ENCODE measurements around the gene KAT6B.

Gene KAT6B

GRCh38 chr10:74896788-74897527, 70.6 kb downstream of the KAT6B start:
- H3K4me1 ChIP-seq, result peaks cover 10% of the 10 kb centered on the region
- no peak for DNase-seq (ENCODE audit: low spot score in 2 of 2)
- H3K4me3 ChIP-seq, result no peak overlapping the region
- no peaks in the 10 kb centered on the region for H3K9me3 ChIP-seq
- no peaks in the 10 kb centered on the region for H3K36me3 ChIP-seq (replicated peaks)
- no peaks in the 10 kb centered on the region for H3K27me3 ChIP-seq (ENCODE audit: low read depth)
- in situ Hi-C loops (cut with MboI; ENCODE audit: low sequenced_read_pairs), result no loop called here

- Histone ChIP-seq H3K36me3 (replicated peaks) (no peaks in the 10 kb centered on the region), H3K4me1 (peaks cover 10% of the 10 kb centered on the region), H3K4me3 (no peak overlapping the region), H3K9me3 (no peaks in the 10 kb centered on the region), H3K27me3 (ENCODE audit: low read depth) (no peaks in the 10 kb centered on the region)
- DNase-seq (ENCODE audit: low spot score in 2 of 2), result no peak
- in situ Hi-C loops (cut with MboI; ENCODE audit: low sequenced_read_pairs), result no loop called here
These were observed 72.0 kb downstream of the KAT6B start for GRCh38 chr10:74898201-74898976.

DNA sequence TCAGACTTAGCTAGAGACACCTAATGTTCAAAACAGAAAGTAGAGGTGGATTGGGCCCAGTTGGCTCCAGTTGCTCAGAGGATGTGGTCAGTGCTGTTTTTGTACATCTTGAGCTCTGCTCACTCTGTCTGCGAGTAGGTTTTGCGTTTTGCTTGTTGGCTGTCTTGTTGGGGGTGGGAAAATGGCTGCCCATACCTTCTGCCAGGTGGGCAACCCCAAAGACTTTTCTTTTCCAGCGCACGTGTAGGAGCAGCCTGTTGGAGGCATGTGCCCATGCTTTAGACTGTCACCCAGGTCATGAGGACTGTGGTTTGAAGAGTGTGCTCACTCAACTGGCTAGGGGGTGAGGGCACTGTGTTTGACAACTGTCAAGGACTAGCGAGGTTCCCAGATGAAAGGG, 73.9 kb downstream of the KAT6B start:
- Histone ChIP-seq H3K36me3 (replicated peaks) (no peaks in the 10 kb centered on the region), H3K27me3 (ENCODE audit: low read depth) (no peaks in the 10 kb centered on the region), H3K4me3 (no peak overlapping the region), H3K9me3 (no peaks in the 10 kb centered on the region), H3K4me1 (peaks cover 10% of the 10 kb centered on the region)
- DNase-seq (ENCODE audit: low spot score in 2 of 2), result no peak
- in situ Hi-C loops (cut with MboI; ENCODE audit: low sequenced_read_pairs), result no loop called here

DNA sequence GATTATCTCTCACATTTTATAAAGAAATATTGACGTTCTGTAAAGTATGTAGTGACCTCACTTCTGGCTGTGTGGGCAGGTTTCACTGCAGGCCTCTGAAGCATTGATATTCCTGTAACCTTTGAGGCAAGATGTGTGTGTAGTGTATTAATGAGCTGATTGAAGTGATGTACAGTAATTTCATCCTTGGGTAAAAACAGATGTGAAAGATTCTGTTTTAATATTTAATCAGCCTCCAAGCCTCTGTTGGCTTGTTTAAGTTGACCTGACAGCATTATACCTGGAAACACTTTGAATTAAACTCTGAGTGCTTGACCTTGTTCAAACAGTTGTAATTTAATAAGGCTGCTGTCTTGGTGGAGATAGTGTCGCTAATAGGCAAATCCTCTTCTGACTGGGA, 74.9 kb downstream of the KAT6B start:
- Histone ChIP-seq H3K4me1 (peaks cover 10% of the 10 kb centered on the region), H3K27me3 (ENCODE audit: low read depth) (no peaks in the 10 kb centered on the region), H3K9me3 (no peaks in the 10 kb centered on the region), H3K36me3 (replicated peaks) (no peaks in the 10 kb centered on the region), H3K4me3 (no peak overlapping the region)
- in situ Hi-C loops (cut with MboI; ENCODE audit: low sequenced_read_pairs), result no loop called here
- DNase-seq (ENCODE audit: low spot score in 2 of 2), result no peak

- Histone ChIP-seq H3K4me1 (peaks cover 3% of the 10 kb centered on the region), H3K9me3 (no peaks in the 10 kb centered on the region), H3K4me3 (no peak overlapping the region), H3K27me3 (ENCODE audit: low read depth) (no peaks in the 10 kb centered on the region), H3K36me3 (replicated peaks) (no peaks in the 10 kb centered on the region)
- in situ Hi-C loops (cut with MboI; ENCODE audit: low sequenced_read_pairs), result no loop called here
- DNase-seq (ENCODE audit: low spot score in 2 of 2), result no peak
These were observed 75.6 kb downstream of the KAT6B start for GRCh38 chr10:74901867-74902450.

DNA sequence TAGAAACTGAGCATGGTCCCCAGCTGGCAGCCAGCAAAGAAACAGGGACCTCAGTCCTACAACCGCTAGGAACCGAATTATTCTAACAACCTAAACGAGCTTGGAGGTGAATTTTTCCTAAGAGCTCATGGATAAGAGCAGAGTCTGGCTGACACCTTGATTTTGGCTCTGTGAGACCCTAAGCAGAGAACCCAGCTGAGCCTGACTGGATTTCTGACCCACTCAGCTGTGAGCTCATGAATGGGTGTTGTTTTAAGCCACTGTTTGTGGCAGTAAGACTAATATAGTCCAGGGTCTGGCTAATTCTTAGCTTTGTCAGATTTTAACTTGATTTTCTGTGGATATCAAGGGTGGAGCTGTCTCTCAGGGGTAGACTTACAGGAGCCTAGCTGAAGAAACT, 77.1 kb downstream of the KAT6B start:
- Histone ChIP-seq H3K27me3 (ENCODE audit: low read depth) (no peaks in the 10 kb centered on the region), H3K4me3 (no peak overlapping the region), H3K9me3 (no peaks in the 10 kb centered on the region), H3K4me1 (no peaks in the 10 kb centered on the region), H3K36me3 (replicated peaks) (no peaks in the 10 kb centered on the region)
- in situ Hi-C loops (cut with MboI; ENCODE audit: low sequenced_read_pairs), result no loop called here
- no peak for DNase-seq (ENCODE audit: low spot score in 2 of 2)

GRCh38 chr10:74906611-74907198, 80.3 kb downstream of the KAT6B start:
- Histone ChIP-seq H3K4me1 (no peaks in the 10 kb centered on the region), H3K4me3 (no peak overlapping the region), H3K36me3 (replicated peaks) (no peaks in the 10 kb centered on the region), H3K27me3 (ENCODE audit: low read depth) (no peaks in the 10 kb centered on the region), H3K9me3 (no peaks in the 10 kb centered on the region)
- DNase-seq (ENCODE audit: low spot score in 2 of 2), result no peak
- in situ Hi-C loops (cut with MboI; ENCODE audit: low sequenced_read_pairs), result no loop called here

DNA sequence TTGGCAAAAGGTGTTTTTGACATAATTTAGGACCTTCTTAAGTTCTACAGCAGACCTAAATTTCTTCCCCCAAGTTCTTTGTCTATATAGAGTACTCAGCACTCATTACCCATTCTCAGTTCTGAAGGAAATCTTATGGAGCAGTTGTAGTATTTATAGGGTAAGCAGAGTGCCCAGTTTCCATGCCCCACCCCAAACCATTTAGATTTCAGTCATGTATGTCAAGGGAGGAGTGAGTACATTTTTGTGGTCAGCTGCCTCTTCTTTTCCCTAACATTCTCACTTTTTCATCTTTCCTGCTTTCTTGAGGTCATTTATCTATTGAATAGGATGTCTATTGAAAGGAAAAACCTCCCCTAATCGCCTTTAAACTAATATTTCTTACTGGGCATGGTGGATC, 83.3 kb downstream of the KAT6B start:
- no peaks in the 10 kb centered on the region for H3K4me1 ChIP-seq
- no peaks in the 10 kb centered on the region for H3K9me3 ChIP-seq
- H3K36me3 ChIP-seq (replicated peaks), result no peaks in the 10 kb centered on the region
- in situ Hi-C loops (cut with MboI; ENCODE audit: low sequenced_read_pairs), result no loop called here
- H3K4me3 ChIP-seq, result no peak overlapping the region
- H3K27me3 ChIP-seq (ENCODE audit: low read depth), result no peaks in the 10 kb centered on the region
- DNase-seq (ENCODE audit: low spot score in 2 of 2), result no peak

GRCh38 chr10:74910241-74910975, 84.0 kb downstream of the KAT6B start:
- no peaks in the 10 kb centered on the region for H3K4me1 ChIP-seq
- H3K9me3 ChIP-seq, result no peaks in the 10 kb centered on the region
- H3K36me3 ChIP-seq (replicated peaks), result no peaks in the 10 kb centered on the region
- no peak for DNase-seq (ENCODE audit: low spot score in 2 of 2)
- no peaks in the 10 kb centered on the region for H3K27me3 ChIP-seq (ENCODE audit: low read depth)
- H3K4me3 ChIP-seq, result no peak overlapping the region
- in situ Hi-C loops (cut with MboI; ENCODE audit: low sequenced_read_pairs), result no loop called here

GRCh38 chr10:74910976-74911350, 84.6 kb downstream of the KAT6B start:
- no peaks in the 10 kb centered on the region for H3K36me3 ChIP-seq (replicated peaks)
- H3K27me3 ChIP-seq (ENCODE audit: low read depth), result no peaks in the 10 kb centered on the region
- H3K4me3 ChIP-seq, result no peak overlapping the region
- H3K9me3 ChIP-seq, result no peaks in the 10 kb centered on the region
- in situ Hi-C loops (cut with MboI; ENCODE audit: low sequenced_read_pairs), result no loop called here
- no peak for DNase-seq (ENCODE audit: low spot score in 2 of 2)
- H3K4me1 ChIP-seq, result no peaks in the 10 kb centered on the region

DNA sequence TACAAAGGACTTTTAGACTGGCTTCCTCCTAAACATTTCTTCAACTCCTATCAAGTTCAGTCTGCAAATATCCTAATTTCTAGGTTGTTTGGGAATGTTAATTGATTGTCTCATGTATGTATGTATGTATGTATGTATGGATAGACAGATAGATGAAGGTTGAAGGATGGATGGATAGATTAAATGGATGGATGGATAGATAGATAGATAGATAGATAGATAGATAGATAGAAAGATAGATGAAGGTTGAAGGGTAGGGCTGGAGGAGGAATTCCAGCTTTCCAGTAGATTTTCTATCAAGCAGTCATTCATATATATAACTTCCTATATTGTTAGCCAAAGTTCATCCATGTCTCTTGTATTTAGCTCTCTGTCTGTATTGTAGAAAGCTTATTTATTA, 85.8 kb downstream of the KAT6B start:
- Histone ChIP-seq H3K4me3 (no peak overlapping the region), H3K4me1 (no peaks in the 10 kb centered on the region), H3K36me3 (replicated peaks) (no peaks in the 10 kb centered on the region), H3K27me3 (ENCODE audit: low read depth) (no peaks in the 10 kb centered on the region), H3K9me3 (no peaks in the 10 kb centered on the region)
- no peak for DNase-seq (ENCODE audit: low spot score in 2 of 2)
- in situ Hi-C loops (cut with MboI; ENCODE audit: low sequenced_read_pairs), result no loop called here

DNA sequence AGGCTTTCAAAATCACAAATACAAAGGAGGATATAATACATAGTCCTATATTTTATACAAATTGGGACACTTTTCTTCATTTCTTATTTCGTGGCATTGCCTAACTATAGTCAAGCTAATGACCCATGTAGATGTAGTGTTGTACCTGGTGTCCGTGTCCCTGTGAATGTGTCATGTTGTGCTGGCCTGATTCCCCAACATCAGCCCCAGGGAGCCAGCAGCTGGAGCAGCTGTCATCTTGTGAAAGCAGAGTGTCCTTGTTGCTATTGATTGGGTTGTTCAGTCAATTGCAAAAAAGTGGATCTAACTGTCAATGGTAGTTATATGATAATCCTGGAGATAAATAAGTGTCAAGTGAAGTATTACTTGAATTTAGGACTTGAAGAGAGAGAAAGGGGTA, 86.3 kb downstream of the KAT6B start:
- H3K9me3 ChIP-seq, result no peaks in the 10 kb centered on the region
- no peaks in the 10 kb centered on the region for H3K4me1 ChIP-seq
- no peaks in the 10 kb centered on the region for H3K27me3 ChIP-seq (ENCODE audit: low read depth)
- in situ Hi-C loops (cut with MboI; ENCODE audit: low sequenced_read_pairs), result no loop called here
- no peak for DNase-seq (ENCODE audit: low spot score in 2 of 2)
- H3K4me3 ChIP-seq, result no peak overlapping the region
- no peaks in the 10 kb centered on the region for H3K36me3 ChIP-seq (replicated peaks)

GRCh38 chr10:74913377-74913979, 87.1 kb downstream of the KAT6B start:
- in situ Hi-C loops (cut with MboI; ENCODE audit: low sequenced_read_pairs), result no loop called here
- no peak overlapping the region for H3K4me3 ChIP-seq
- no peak for DNase-seq (ENCODE audit: low spot score in 2 of 2)

More at GRCh38 chr10:74913377-74913979, 87.1 kb downstream of the KAT6B start:
- Histone ChIP-seq H3K4me1 (no peaks in the 10 kb centered on the region), H3K9me3 (no peaks in the 10 kb centered on the region), H3K36me3 (replicated peaks) (no peaks in the 10 kb centered on the region), H3K27me3 (ENCODE audit: low read depth) (no peaks in the 10 kb centered on the region)
